ENCODE results near the gene SSR2.
"Not testable (repeated sequence)": the region's sequence is repeated elsewhere in the genome, so short reads cannot be mapped to it uniquely, and the experiment has no call there.

DNA sequence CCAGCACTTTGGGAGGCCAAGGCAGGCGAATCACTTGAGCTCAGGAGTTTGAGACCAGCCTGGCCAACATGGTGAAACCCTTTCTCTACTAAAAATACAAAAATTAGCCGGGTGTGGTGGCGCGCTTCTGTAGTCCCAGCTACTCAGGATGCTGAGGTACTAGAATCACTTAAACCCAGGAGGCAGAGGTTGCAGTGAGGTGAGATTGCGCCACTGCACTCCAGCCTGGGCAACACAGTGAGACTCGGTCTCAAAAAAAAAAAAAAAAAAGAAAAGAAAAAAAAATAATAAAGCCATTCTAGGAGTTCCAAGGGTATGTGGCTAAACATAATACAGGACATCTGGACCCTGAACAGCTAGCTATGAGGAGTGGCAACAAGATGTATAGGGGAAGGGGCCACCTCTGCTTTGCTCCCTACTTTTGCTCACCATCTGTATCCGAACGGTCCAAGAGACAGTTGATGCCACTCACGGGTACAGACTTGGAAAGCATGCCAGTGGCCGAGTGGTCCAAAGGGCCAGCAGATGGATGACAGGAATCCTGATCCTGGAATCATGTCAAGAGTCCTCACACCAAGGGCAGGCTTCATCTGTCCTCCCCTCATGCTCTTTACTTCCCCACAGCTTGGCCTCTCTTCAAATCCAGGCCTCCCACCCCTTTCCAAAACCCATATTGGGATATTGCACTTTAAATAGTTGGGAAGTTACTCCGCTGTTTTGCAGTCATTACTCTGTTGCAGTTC lies 35.7 kb downstream of the SSR2 start:
- not testable (repeated sequence) for TF ChIP-seq ZBTB1 (tag by site-specific recombination; IDR thresholded peaks at IDR 0.05); ZNF23 (tag by site-specific recombination; IDR thresholded peaks at IDR 0.05; ENCODE audit: borderline replicate concordance); ZNF621 (tag by site-specific recombination; IDR thresholded peaks at IDR 0.05); ZNF24 (tag by site-specific recombination; IDR thresholded peaks at IDR 0.05); GLIS2 (tag by site-specific recombination; IDR thresholded peaks at IDR 0.05); ZXDB (tag by site-specific recombination; IDR thresholded peaks at IDR 0.05); ATF2 (tag by site-specific recombination; IDR thresholded peaks at IDR 0.05; ENCODE audit: low read depth); ZFP3 (tag by site-specific recombination; IDR thresholded peaks at IDR 0.05; ENCODE audit: low read depth)
- TF ChIP-seq, protein P1, sequence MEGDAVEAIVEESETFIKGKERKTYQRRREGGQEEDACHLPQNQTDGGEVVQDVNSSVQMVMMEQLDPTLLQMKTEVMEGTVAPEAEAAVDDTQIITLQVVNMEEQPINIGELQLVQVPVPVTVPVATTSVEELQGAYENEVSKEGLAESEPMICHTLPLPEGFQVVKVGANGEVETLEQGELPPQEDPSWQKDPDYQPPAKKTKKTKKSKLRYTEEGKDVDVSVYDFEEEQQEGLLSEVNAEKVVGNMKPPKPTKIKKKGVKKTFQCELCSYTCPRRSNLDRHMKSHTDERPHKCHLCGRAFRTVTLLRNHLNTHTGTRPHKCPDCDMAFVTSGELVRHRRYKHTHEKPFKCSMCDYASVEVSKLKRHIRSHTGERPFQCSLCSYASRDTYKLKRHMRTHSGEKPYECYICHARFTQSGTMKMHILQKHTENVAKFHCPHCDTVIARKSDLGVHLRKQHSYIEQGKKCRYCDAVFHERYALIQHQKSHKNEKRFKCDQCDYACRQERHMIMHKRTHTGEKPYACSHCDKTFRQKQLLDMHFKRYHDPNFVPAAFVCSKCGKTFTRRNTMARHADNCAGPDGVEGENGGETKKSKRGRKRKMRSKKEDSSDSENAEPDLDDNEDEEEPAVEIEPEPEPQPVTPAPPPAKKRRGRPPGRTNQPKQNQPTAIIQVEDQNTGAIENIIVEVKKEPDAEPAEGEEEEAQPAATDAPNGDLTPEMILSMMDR (tag by site-specific recombination; IDR thresholded peaks at IDR 0.05): not testable (repeated sequence)

Data from HEK293 (cell line).